Fibroblast of lung (primary cell): ENCODE measurements around the gene C4BPA. TPM values are rescaled to one million over a fixed set of nuclear protein-coding genes. Genes with fewer than 3 reads are reported as not detected.

Experiments used
- DNase-seq, 2 donors: peaks; one replicate each; pipeline versions ENCODE4 v3.0.0 to v3.0.0-alpha.2; 2010; ENCODE audit warnings: low read depth in 2 of 2
- H2AFZ ChIP-seq: 2 replicates; pipeline ENCODE4 v1.5.1; 2012; ENCODE audit warnings: low read length, control low read depth, inconsistent platforms
- H3K27ac ChIP-seq: 2 replicates; pipeline ENCODE4 v1.5.1; 2011; ENCODE audit warnings: low read length, control low read depth; ENCODE audit not compliant: insufficient read depth
- H3K27me3 ChIP-seq: 2 replicates; pipeline ENCODE4 v1.5.1; 2011; ENCODE audit warnings: mild to moderate bottlenecking, low read length; ENCODE audit not compliant: control insufficient read depth, insufficient read depth
- H3K36me3 ChIP-seq: 2 replicates; pipeline ENCODE4 v1.5.1; 2011; ENCODE audit warnings: low read length; ENCODE audit not compliant: control insufficient read depth, insufficient read depth
- H3K4me1 ChIP-seq: 2 replicates; pipeline ENCODE4 v1.5.1; 2011; ENCODE audit warnings: low read length; ENCODE audit not compliant: control insufficient read depth, insufficient read depth; ENCODE audit errors: extremely low read depth
- H3K4me2 ChIP-seq: 2 replicates; pipeline ENCODE4 v1.5.1; 2011; ENCODE audit warnings: low read length, control low read depth; ENCODE audit not compliant: insufficient read depth; ENCODE audit errors: extremely low read depth
- H3K4me3 ChIP-seq, 4 experiments: fragments of 200-600 bp in 1 of 4; sonication (generic) in 1 of 4; replicated peaks in 1 of 4; 2 replicates each; pipeline ENCODE4 v1.5.1; 2011 to 2016; ENCODE audit warnings: low read length in 4 of 4, low read depth in 3 of 4, mild to moderate bottlenecking in 3 of 4, control low read depth in 2 of 4, inconsistent platforms in 1 of 4, mixed read lengths in 1 of 4; ENCODE audit not compliant: insufficient read depth in 1 of 4; ENCODE audit errors: control extremely low read depth in 1 of 4
- H3K79me2 ChIP-seq: 2 replicates; pipeline ENCODE4 v1.5.1; 2012; ENCODE audit warnings: mild to moderate bottlenecking, low read length, inconsistent platforms; ENCODE audit not compliant: control insufficient read depth, insufficient read depth
- H3K9ac ChIP-seq: 2 replicates; pipeline ENCODE4 v1.5.1; 2011; ENCODE audit warnings: mild to moderate bottlenecking, low read length, control low read depth; ENCODE audit not compliant: insufficient read depth
- H3K9me3 ChIP-seq: 2 replicates; pipeline ENCODE4 v1.5.1; 2012; ENCODE audit warnings: low read depth, low read length; ENCODE audit not compliant: control insufficient read depth, insufficient read depth
- H4K20me1 ChIP-seq: 2 replicates; pipeline ENCODE4 v1.5.1; 2011; ENCODE audit warnings: low read length; ENCODE audit not compliant: control insufficient read depth, insufficient read depth; ENCODE audit errors: extremely low read depth
- CTCF ChIP-seq, 2 donors: IDR thresholded peaks in 1 of 2; conservative IDR thresholded peaks in 1 of 2; 1 replicate in 1 of 2; 2 replicates in 1 of 2; pipeline ENCODE4 v1.5.1; 2011 to 2012; ENCODE audit warnings: low read length in 2 of 2, control low read depth in 1 of 2, inconsistent platforms in 1 of 2, low read depth in 1 of 2, mild to moderate bottlenecking in 1 of 2
- EZH2 ChIP-seq: IDR thresholded peaks from 2 replicates; pipeline ENCODE4 v1.5.1; 2012; ENCODE audit warnings: low read length, control low read depth, mild to moderate bottlenecking; ENCODE audit errors: missing control alignments
- polyA plus RNA-seq, 2 donors: library from polyadenylated mRNA; depleted of rRNA in 1 of 2; stranded (reverse) in 1 of 2; unstranded in 1 of 2; fragments of >200 nt; gene quantifications; 2 replicates each; pipeline ENCODE4 v1.2.1, GENCODE V29; 2011 to 2012; ENCODE audit warnings: missing spikeins in 1 of 2
- total RNA-seq: library from RNA; depleted of rRNA; stranded (reverse); fragments of >200 nt; gene quantifications from 2 replicates; pipeline ENCODE4 v1.2.1, GENCODE V29; 2014

The C4BPA gene
- total and polyA plus RNA-seq, 2 donors (not counting 1 experiment from before 2014, with no cell fraction given) = not detected

GRCh38 chr1:207191776-207192175, 87.7 kb downstream of the C4BPA start:
- Histone ChIP-seq H2AFZ (no peak overlapping the region), H3K4me2 (no peak overlapping the region), H3K27me3 (no peaks in the 10 kb centered on the region), H3K9me3 (no peaks in the 10 kb centered on the region), H3K9ac (no peak overlapping the region), H3K4me3 (no peak overlapping the region), H3K4me1 (no peaks in the 10 kb centered on the region), H3K79me2 (no peaks in the 10 kb centered on the region), H3K36me3 (no peaks in the 10 kb centered on the region), H4K20me1 (no peaks in the 10 kb centered on the region), H3K27ac (no peak overlapping the region)
- TF ChIP-seq EZH2 (no peak), CTCF (conservative IDR thresholded peaks at IDR 0.05 in 1 of 2, IDR thresholded peaks at IDR 0.05 in 1 of 2; ENCODE audit: low read depth in 1 of 2, low read length in 2 of 2) (no peak)
- DNase-seq = no peak

- TF ChIP-seq EZH2 = no peak
- TF ChIP-seq CTCF (conservative IDR thresholded peaks at IDR 0.05 in 1 of 2, IDR thresholded peaks at IDR 0.05 in 1 of 2; ENCODE audit: low read depth in 1 of 2, low read length in 2 of 2) = no peak
- H4K20me1 ChIP-seq = no peaks in the 10 kb centered on the region
- H3K4me2 ChIP-seq = no peak overlapping the region
- no peaks in the 10 kb centered on the region for H3K36me3 ChIP-seq
- no peaks in the 10 kb centered on the region for H3K4me1 ChIP-seq
- no peak for DNase-seq
- H3K9ac ChIP-seq = no peak overlapping the region
- H3K27ac ChIP-seq = no peak overlapping the region
- H3K9me3 ChIP-seq = no peaks in the 10 kb centered on the region
- no peak overlapping the region for H3K4me3 ChIP-seq
- no peak overlapping the region for H2AFZ ChIP-seq
- H3K27me3 ChIP-seq = no peaks in the 10 kb centered on the region
- no peaks in the 10 kb centered on the region for H3K79me2 ChIP-seq
Measured at GRCh38 chr1:207194197-207194596, 90.2 kb downstream of the C4BPA start.

Other genes starting within 250 kb of the C4BPA start
- not detected in 2 replicates for gene IL20, start 238.6 kb upstream of the C4BPA start, total RNA-seq
- gene IL20, start 238.6 kb upstream of the C4BPA start, polyA plus RNA-seq = not detected in 2 replicates
- 0.17 TPM in 1 of 2 replicates, not detected in the other for gene IL24, start 206.8 kb upstream of the C4BPA start, total RNA-seq
- gene IL24, start 206.8 kb upstream of the C4BPA start, polyA plus RNA-seq = 0.54 TPM in 1 of 2 replicates, not detected in the other
- gene FCMR, start 182.3 kb upstream of the C4BPA start, total RNA-seq = 0.26 and 0.33 TPM in 2 replicates
- 1.5 and 4.3 TPM in 2 replicates for gene FCMR, start 182.3 kb upstream of the C4BPA start, polyA plus RNA-seq
- gene PIGR, start 157.8 kb upstream of the C4BPA start, total RNA-seq = not detected in 2 replicates
- not detected in 2 replicates for gene PIGR, start 157.8 kb upstream of the C4BPA start, polyA plus RNA-seq
- not detected in 2 replicates for gene FCAMR, start 133.8 kb upstream of the C4BPA start, total RNA-seq
- gene FCAMR, start 133.8 kb upstream of the C4BPA start, polyA plus RNA-seq = not detected in 2 replicates
- not detected in 2 replicates for gene C1orf116, start 71.5 kb upstream of the C4BPA start, total RNA-seq
- gene C1orf116, start 71.5 kb upstream of the C4BPA start, polyA plus RNA-seq = 0.01 and 0.06 TPM in 2 replicates
- 5.6 and 6.2 TPM in 2 replicates for gene YOD1, start 53.0 kb upstream of the C4BPA start, total RNA-seq
- 2.5 and 3.0 TPM in 2 replicates for gene YOD1, start 53.0 kb upstream of the C4BPA start, polyA plus RNA-seq
- gene PFKFB2, start 51.0 kb upstream of the C4BPA start, total RNA-seq = 6.2 and 7.6 TPM in 2 replicates
- 1.5 and 3.2 TPM in 2 replicates for gene PFKFB2, start 51.0 kb upstream of the C4BPA start, polyA plus RNA-seq
- not detected in 2 replicates for gene C4BPB, start 15.4 kb upstream of the C4BPA start, total RNA-seq
- gene C4BPB, start 15.4 kb upstream of the C4BPA start, polyA plus RNA-seq = not detected in 2 replicates
- gene CD55, start 217.4 kb downstream of the C4BPA start, total RNA-seq = 17.7 and 46.1 TPM in 2 replicates
- gene CD55, start 217.4 kb downstream of the C4BPA start, polyA plus RNA-seq = 70.5 and 77.7 TPM in 2 replicates